Uterus (tissue), 2 donors: ENCODE data around the gene HMCN1.

Experiments
- POLR2A ChIP-seq, 2 donors: fragments of 450-650 bp; IDR thresholded peaks; one replicate each; pipeline ENCODE4 v1.6.1; 2016; ENCODE audit warnings: antibody characterized with exemption in 2 of 2, mild to moderate bottlenecking in 1 of 2, moderate library complexity in 1 of 2
- TF ChIP-seq, protein P1 (sequence below), 4 experiments: fragments of 200-600 bp in 2 of 4; fragments of 450-650 bp in 2 of 4; sonication (generic) in 2 of 4; IDR thresholded peaks; one replicate each; pipeline ENCODE4 v1.5.1; 2016 to 2019; ENCODE audit warnings: antibody characterized with exemption in 4 of 4, mild to moderate bottlenecking in 2 of 4, moderate library complexity in 1 of 4

DNA sequence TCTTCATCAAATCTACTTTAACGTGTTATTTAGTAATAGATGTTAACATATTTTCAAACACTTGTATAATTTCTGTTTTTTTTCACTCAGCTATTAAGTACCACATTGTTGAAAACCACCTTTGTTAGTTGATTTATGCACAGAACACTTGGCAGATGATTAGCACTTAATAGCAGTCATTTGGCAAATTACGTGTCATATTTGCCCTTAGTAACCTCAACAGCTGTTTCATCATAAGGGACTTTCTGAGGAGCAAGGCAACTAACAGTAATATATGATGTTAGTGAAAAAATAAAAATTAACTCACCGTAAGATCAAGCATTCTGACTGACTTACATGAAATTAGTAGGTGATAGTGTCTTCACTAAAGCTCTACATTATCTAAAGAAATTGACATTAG lies 186.4 kb downstream of the HMCN1 start:
- TF ChIP-seq POLR2A (IDR thresholded peaks at IDR 0.05): no peak
- TF ChIP-seq, protein P1, sequence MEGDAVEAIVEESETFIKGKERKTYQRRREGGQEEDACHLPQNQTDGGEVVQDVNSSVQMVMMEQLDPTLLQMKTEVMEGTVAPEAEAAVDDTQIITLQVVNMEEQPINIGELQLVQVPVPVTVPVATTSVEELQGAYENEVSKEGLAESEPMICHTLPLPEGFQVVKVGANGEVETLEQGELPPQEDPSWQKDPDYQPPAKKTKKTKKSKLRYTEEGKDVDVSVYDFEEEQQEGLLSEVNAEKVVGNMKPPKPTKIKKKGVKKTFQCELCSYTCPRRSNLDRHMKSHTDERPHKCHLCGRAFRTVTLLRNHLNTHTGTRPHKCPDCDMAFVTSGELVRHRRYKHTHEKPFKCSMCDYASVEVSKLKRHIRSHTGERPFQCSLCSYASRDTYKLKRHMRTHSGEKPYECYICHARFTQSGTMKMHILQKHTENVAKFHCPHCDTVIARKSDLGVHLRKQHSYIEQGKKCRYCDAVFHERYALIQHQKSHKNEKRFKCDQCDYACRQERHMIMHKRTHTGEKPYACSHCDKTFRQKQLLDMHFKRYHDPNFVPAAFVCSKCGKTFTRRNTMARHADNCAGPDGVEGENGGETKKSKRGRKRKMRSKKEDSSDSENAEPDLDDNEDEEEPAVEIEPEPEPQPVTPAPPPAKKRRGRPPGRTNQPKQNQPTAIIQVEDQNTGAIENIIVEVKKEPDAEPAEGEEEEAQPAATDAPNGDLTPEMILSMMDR (IDR thresholded peaks at IDR 0.05): no peak
